ENCODE results near the gene ZNF543. TPM values are rescaled to one million over a fixed set of nuclear protein-coding genes. Genes with fewer than 3 reads are reported as not detected.

The ZNF543 gene
- total RNA-seq, 1 experiment from 2014 or later = 8.4 TPM

- no peak overlapping the region for H3K4ac ChIP-seq (ENCODE audit: low read depth, low read length)
- Mint-ChIP-seq H3K4me3 (no peak overlapping the region), H3K9me3 (no peaks in the 10 kb centered on the region), H3K4me1 (peaks cover 23 to 29% of the 10 kb centered on the region in 2 experiments), H3K27me3 (ENCODE audit: low read depth) (peaks cover 35% of the 10 kb centered on the region), H3K36me3 (ENCODE audit: insufficient read depth in 1 of 3, low read depth in 3 of 3) (no peaks in the 10 kb centered on the region; a peak in 1 of 7 replicates), H3K27ac (no peak overlapping the region)
- no peaks in the 10 kb centered on the region for H3K23me2 ChIP-seq (ENCODE audit: insufficient read length, low read depth, low read length, poor library complexity, severe bottlenecking)
- no peak overlapping the region for H2AFZ ChIP-seq (ENCODE audit: low read length)
- H3K4me1 ChIP-seq (ENCODE audit: insufficient read depth, low read length) = no peaks in the 10 kb centered on the region
- H3T11ph ChIP-seq (ENCODE audit: low read length) = no peak overlapping the region
- TF ChIP-seq, protein P1, sequence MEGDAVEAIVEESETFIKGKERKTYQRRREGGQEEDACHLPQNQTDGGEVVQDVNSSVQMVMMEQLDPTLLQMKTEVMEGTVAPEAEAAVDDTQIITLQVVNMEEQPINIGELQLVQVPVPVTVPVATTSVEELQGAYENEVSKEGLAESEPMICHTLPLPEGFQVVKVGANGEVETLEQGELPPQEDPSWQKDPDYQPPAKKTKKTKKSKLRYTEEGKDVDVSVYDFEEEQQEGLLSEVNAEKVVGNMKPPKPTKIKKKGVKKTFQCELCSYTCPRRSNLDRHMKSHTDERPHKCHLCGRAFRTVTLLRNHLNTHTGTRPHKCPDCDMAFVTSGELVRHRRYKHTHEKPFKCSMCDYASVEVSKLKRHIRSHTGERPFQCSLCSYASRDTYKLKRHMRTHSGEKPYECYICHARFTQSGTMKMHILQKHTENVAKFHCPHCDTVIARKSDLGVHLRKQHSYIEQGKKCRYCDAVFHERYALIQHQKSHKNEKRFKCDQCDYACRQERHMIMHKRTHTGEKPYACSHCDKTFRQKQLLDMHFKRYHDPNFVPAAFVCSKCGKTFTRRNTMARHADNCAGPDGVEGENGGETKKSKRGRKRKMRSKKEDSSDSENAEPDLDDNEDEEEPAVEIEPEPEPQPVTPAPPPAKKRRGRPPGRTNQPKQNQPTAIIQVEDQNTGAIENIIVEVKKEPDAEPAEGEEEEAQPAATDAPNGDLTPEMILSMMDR (conservative IDR thresholded peaks at IDR 0.05) = no peak
- H3K79me1 ChIP-seq (ENCODE audit: insufficient read depth, low read depth, low read length, poor library complexity, severe bottlenecking) = no peaks in the 10 kb centered on the region
- H3K18ac ChIP-seq (ENCODE audit: insufficient read length, low read depth, low read length) = no peak overlapping the region
- no peak overlapping the region for H4K5ac ChIP-seq (ENCODE audit: insufficient read length, low read depth, low read length)
- H2BK15ac ChIP-seq (ENCODE audit: low read depth, low read length) = no peak overlapping the region
- H3K4me2 ChIP-seq (ENCODE audit: insufficient read depth, insufficient read length, low read length) = no peak overlapping the region
- no peak overlapping the region for H3K56ac ChIP-seq (ENCODE audit: insufficient read length, low read depth, low read length)
- H2BK20ac ChIP-seq (ENCODE audit: low read depth, low read length, poor library complexity, severe bottlenecking) = no peak overlapping the region
- H3K79me2 ChIP-seq (ENCODE audit: insufficient read depth, low read length) = peaks cover 2% of the 10 kb centered on the region; the same call in 1 of the 2 replicates
- no peak overlapping the region for H2BK120ac ChIP-seq (ENCODE audit: low read depth, low read length, poor library complexity, severe bottlenecking)
- no peaks in the 10 kb centered on the region for H3K27me3 ChIP-seq (ENCODE audit: insufficient read depth, low read length)
- H3K9ac ChIP-seq (ENCODE audit: extremely low read depth, insufficient read length, low read length) = no peak overlapping the region
- DNase-seq = peak; percentile 43
- no peaks in the 10 kb centered on the region for H3K9me3 ChIP-seq (ENCODE audit: control insufficient read depth, low read depth, low read length)
- no peak overlapping the region for H3K23ac ChIP-seq (ENCODE audit: insufficient read length, low read depth, low read length)
- no peak overlapping the region for H4K8ac ChIP-seq (replicated peaks; ENCODE audit: insufficient read length, low read depth, low read length)
- H4K20me1 ChIP-seq (ENCODE audit: control insufficient read depth, insufficient read depth, insufficient read length) = no peaks in the 10 kb centered on the region
- no CpG with 5 or more reads among the region's 29 CpGs for WGBS (ENCODE audit: extremely low coverage, insufficient read length, low lambda C conversion rate)
- H2BK12ac ChIP-seq (ENCODE audit: insufficient read length, low read depth, low read length) = no peak overlapping the region
- H2BK5ac ChIP-seq (ENCODE audit: insufficient read length, low read length) = no peak overlapping the region
- H4K91ac ChIP-seq (ENCODE audit: insufficient read length, low read depth, low read length) = no peak overlapping the region
- H2AK5ac ChIP-seq (ENCODE audit: insufficient read length, low read length) = no peak overlapping the region
- H3K27ac ChIP-seq (ENCODE audit: insufficient read length, low read depth, low read length) = no peak overlapping the region
- H3K14ac ChIP-seq (ENCODE audit: insufficient read depth, low read length) = no peak overlapping the region
Observed at GRCh38 chr19:57317503-57317902, 2.8 kb upstream of the ZNF543 start.

Measured in H9 (cell line).